ENCODE measurements around the gene ZNF286A. TPM values are rescaled to one million over a fixed set of nuclear protein-coding genes. Genes with fewer than 3 reads are reported as not detected.
"Not testable (repeated sequence)": the region's sequence is repeated elsewhere in the genome, so short reads cannot be mapped to it uniquely, and the experiment has no call there.

ZNF286A gene
- 10 to 100 TPM; 19.4 to 46.9 TPM for total RNA-seq

- intact Hi-C loops (cut with DNase I); H3K27me3 ChIP-seq (replicated peaks; ENCODE audit: insufficient read depth); H3K4me1 ChIP-seq (replicated peaks); H3K36me3 ChIP-seq; H3K9me3 ChIP-seq: not testable (repeated sequence)
- Histone ChIP-seq H3K4me3 (peak within 1 kb of the TSS; percentile 45 to 51), H3K27ac (peak within 1 kb of the TSS; percentile 51 to 71)
- 0% methylated on average over 38 of the region's 44 CpGs for WGBS
- TF ChIP-seq CTCF (IDR thresholded peaks at IDR 0.05), result peak in 1 of 4 experiments; percentile 10
- TF ChIP-seq POLR2A (IDR thresholded peaks at IDR 0.05), result peak; percentile 86
- TF ChIP-seq POLR2AphosphoS5 (IDR thresholded peaks at IDR 0.05), result peak; percentile 96
- peak; percentile 100 for DNase-seq (ENCODE audit: low spot score)
Measured at GRCh38 chr17:15699413-15699924, at the start of gene ZNF286A. Gene ZNF286A (plus strand): TSS chr17:15699752. CDS start chr17:15700330, 578 bp downstream.

DNA sequence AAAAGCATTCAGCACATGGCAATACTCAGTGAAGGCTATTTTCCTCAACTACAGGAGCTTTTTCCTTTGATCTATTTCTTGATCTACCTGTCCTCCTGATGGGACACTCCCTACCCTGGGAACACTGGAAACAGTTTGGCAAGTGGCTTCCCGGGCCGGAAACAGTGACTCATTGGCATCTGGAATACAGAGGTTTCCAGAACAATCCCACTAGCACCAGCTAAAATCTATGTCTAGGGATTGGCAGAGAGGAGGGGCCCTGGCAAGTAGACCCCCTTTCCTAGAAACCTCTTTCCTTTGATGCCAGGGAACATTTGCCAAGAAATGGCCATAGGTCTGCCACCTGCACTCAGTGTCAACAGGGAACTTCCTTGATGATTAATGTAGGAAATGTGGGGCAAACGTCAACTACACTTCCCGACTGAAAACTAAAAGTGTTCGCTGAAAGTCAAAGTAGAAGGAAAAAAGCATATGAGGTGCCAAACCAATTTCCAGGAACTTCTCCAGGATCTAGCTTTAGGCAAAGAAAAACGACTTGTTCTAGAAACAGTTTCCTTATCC is 49.6 kb upstream of the ZNF286A start:
- no peak for DNase-seq (ENCODE audit: low spot score)
- TF ChIP-seq POLR2A (IDR thresholded peaks at IDR 0.05) (no peak), POLR2AphosphoS5 (IDR thresholded peaks at IDR 0.05) (peak; percentile 31), CTCF (IDR thresholded peaks at IDR 0.05) (no peak)
- 17% methylated on average over 6 of the region's 6 CpGs for WGBS

DNA sequence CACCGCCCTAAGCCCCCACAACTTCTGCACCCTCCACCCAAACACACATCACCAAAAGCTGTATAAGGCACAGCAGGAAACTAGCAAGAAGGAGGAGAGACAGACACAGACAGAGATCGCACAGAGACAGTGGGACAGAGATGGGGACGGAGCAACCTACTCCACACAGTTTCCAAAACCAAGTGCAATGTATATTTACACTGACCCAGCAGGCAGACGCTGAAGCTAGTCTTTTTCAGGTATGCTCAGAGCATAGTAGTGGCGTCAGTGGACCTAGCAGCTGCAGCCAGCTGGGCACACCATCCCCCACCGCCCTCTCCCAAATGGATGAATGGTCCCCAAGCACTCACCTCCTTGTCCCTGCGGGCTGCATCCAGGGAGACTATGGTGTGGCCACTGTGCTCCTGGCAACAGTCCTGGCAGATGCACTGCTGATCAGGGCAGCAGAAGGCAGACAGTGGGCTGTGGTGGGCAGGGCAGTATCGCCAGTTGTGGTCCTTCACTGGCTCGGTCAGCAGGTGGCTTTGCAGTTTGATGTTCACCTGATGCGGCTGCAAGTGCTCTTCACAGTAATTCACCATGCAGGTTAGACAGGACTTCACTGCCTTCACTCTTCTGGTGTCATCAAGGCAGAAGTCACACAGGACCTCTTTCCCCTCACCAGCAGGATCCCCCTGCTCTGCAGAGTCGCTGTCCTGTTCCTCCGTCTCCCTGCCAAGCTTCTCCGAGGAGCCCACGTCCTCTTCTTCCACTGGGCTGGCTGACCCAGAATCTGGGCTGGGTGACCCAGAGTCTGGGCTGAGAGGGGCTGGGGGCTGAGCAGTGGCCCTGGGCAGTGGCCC is 48.6 kb upstream of the ZNF286A start:
- no peaks in the 10 kb centered on the region for H3K36me3 ChIP-seq
- H3K4me3 ChIP-seq, result peak overlapping the region; percentile 16 to 20
- no peaks in the 10 kb centered on the region for H3K27me3 ChIP-seq (replicated peaks; ENCODE audit: insufficient read depth)
- H3K9me3 ChIP-seq, result no peaks in the 10 kb centered on the region
- WGBS, result 31% methylated on average over 14 of the region's 14 CpGs
- peaks cover 7% of the 10 kb centered on the region for H3K4me1 ChIP-seq (replicated peaks)
- DNase-seq (ENCODE audit: low spot score), result no peak
- TF ChIP-seq POLR2AphosphoS5 (IDR thresholded peaks at IDR 0.05) (no peak), CTCF (IDR thresholded peaks at IDR 0.05) (no peak), POLR2A (IDR thresholded peaks at IDR 0.05) (no peak)
- peak overlapping the region; percentile 1 to 48 for H3K27ac ChIP-seq
- intact Hi-C loops (cut with DNase I), result no loop called here

More for the DNA sequence above, 49.6 kb upstream of the ZNF286A start:
- H3K27me3 ChIP-seq (replicated peaks; ENCODE audit: insufficient read depth), result no peaks in the 10 kb centered on the region
- no peak overlapping the region for H3K27ac ChIP-seq
- H3K36me3 ChIP-seq, result no peaks in the 10 kb centered on the region
- H3K4me3 ChIP-seq, result no peak overlapping the region
- peaks cover 7% of the 10 kb centered on the region for H3K4me1 ChIP-seq (replicated peaks)
- intact Hi-C loops (cut with DNase I), result no loop called here
- H3K9me3 ChIP-seq, result no peaks in the 10 kb centered on the region

- Histone ChIP-seq H3K4me1 (replicated peaks) (peaks cover 7% of the 10 kb centered on the region), H3K9me3 (no peaks in the 10 kb centered on the region), H3K27me3 (replicated peaks; ENCODE audit: insufficient read depth) (no peaks in the 10 kb centered on the region), H3K4me3 (peak overlapping the region; percentile 16 to 20), H3K36me3 (no peaks in the 10 kb centered on the region), H3K27ac (peak overlapping the region; percentile 6 to 48)
- intact Hi-C loops (cut with DNase I), result no loop called here
- TF ChIP-seq POLR2AphosphoS5 (IDR thresholded peaks at IDR 0.05), result peak; percentile 73
- peak; percentile 65 for TF ChIP-seq POLR2A (IDR thresholded peaks at IDR 0.05)
- no peak for TF ChIP-seq CTCF (IDR thresholded peaks at IDR 0.05)
- under 1% methylated on average over 8 of the region's 8 CpGs for WGBS
- peak; percentile 75 for DNase-seq (ENCODE audit: low spot score)
Measured at GRCh38 chr17:15651583-15652110, 47.9 kb upstream of the ZNF286A start.
